HG03342 (cell line): ENCODE results near the gene ADISSP.

Experiments used
- ATAC-seq: cut with Tn5 transposase; IDR thresholded peaks from one replicate; pipeline ENCODE4 v1.9.1; 2021; ENCODE audit warnings: mild to moderate bottlenecking, moderate library complexity; ENCODE audit not compliant: unreplicated experiment

The ADISSP gene

DNA sequence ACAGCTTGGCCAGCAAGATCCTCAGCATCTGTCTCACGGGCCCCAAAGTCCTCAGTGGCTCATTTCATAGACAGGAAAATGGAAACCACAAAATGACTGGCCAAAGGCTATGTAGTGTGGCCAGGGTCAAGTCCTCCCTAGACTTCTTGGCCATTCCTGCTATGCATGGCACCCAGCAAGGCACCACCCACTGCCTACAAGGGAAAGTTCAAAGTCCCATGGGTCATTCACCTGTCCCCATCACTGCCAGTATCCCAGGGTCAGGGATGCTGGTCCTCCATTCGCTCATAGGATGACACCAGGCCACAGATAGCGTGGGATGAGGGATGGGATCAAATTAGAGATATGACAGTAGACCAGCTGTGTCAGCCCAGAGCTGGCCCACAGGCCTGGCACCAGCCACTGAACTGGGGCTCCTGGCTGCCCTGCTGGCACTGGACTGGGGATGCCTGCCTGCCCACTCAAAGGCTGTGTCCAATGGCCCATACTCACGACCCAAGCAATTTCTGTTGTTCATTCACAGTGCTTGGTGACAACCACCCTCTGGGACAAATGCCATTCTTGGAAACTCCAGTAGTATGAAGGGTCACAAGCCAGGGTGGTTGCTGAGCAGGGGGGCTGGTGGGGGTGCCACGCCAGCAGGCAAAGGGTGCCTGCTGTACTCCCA is 11.6 kb downstream of the ADISSP start:
- ATAC-seq, result no peak

DNA sequence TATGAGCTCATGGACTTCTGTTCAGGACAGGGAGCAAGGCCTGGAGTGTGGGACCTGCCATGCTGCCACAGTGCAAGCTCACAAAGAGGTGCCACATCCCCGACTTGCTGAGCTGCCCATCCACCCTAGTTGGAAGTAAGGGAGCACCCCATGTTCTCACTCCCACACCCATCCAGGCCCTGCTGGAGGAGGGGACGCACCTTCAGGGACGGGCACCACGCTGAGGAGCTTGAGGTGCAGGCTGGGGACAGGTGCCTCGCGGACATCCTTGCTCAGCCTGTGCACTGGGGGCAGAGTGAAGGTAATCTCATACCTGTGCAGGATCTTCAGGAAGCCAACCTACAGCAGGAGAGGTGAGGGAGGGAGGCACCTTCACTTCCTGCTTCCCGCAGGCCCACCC is 12.3 kb downstream of the ADISSP start:
- ATAC-seq, result no peak

DNA sequence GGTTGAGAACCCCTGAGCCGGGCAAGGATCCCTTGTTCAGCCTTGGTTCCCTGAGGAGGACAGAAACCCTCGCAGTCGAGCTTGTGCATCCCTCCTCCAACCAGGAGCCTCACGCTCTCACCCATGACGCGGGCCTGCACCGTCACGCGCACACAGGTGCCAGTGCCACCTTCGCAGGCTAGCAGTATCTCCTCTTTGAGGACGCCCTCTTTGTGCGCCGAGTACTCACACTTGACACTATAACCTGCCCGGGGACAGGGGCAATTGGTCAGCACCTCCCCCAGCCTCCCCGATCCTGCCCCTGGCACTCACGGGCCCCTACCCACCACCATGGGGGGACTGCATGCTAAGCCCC is 13.3 kb downstream of the ADISSP start:
- ATAC-seq, result no peak

DNA sequence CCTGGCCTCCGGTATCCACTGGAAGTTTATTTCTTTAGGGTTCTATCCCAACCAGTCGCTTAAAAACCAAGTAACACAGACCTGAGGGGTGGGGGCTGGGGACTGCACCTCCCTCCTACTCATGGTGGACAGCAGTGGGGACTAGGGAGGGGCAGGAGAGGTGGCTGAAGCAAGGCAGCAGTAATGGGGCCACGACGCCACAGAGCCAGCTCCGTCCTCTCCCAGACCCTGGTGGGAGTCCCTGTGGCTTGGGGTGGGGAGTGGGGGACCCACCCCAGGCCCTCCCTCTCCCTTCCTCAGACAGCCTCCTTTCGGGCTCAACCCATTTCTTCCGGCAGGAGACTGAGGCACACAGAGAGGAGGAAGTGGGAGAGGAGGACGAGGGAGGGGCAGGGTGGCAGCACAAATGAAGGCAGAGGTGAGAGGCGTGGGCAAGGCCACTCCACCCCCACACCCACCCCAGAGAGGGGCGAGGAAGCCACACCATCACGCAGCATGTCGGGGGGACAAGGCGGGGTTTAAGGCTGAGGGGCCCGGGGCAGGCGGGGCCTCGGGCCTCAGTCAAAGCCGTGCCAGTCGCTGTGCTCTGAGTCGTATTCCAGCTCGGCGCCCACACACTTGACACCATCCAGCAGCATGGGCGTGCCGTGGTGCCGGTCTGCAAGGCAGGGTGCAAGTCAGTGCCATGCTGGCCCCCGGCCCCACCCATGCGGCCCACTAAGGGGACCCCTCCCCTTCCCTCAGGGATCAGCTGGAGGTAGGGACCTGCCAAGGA is 13.9 kb downstream of the ADISSP start:
- ATAC-seq, result no peak

DNA sequence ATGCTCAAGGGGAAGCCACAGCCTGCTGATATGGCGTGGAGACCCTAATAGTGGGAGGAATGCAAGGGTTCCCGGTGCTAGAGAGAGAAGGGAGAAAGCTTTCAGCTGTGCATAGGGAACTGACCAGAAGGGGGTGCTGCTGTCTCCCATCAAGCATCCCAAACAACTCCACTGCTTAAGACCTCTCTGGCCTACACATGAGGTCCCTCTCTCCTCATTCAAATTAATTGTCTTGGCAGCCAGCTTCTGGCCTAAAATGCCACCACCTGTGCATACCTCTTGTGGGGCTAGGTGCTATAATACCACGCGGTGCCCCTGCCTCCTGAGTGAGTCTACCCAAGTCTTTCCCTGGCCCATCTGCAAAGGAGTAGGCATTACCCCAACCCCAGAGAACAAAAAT is 14.5 kb downstream of the ADISSP start:
- ATAC-seq, result no peak

DNA sequence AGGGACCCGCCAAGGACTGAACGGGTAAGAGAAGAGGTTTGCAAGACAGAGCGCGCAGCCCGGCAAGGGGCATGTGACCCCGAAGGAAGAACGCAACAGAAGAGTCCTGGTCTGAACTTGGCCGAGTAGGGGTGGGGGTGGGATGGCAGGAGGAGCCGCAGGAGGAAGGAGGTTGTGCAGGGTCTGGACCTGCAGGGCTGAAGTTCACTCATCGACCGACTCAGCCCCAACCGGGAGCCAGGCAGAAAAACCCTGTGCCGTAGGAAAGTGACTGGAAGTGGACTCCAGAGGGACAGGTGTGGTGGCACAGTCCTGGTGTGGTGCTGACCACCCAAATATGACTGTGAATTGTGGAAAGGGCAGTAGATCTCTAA is 15.2 kb downstream of the ADISSP start:
- no peak for ATAC-seq

DNA sequence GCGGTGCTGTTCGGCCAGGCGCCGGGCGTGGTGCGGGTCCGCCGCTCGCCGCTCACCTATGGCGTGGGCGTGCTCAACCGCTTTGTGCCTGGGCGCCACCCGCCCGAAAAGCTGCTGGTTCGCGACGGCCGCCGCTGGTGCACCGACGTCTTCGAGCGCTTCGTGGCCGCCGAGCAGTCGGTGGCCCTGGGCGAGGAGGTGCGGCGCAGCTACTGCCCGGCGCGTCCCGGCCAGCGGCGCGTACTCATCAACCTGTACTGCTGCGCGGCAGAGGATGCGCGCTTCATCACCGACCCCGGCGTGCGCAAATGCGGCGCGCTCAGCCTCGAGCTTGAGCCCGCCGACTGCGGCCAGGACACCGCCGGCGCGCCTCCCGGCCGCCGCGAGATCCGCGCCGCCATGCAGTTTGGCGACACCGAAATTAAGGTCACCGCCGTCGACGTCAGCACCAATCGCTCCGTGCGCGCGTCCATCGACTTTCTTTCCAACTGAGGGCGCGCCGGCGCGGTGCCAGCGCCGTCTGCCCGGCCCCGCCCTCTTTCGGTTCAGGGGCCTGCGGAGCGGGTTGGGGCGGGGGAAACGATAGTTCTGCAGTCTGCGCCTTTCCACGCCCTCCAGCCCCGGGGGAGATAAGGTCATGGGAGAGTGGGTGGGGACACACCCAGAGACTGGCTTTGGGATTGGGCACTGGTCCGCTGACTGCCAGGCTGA is 15.7 kb downstream of the ADISSP start:
- no peak for ATAC-seq

DNA sequence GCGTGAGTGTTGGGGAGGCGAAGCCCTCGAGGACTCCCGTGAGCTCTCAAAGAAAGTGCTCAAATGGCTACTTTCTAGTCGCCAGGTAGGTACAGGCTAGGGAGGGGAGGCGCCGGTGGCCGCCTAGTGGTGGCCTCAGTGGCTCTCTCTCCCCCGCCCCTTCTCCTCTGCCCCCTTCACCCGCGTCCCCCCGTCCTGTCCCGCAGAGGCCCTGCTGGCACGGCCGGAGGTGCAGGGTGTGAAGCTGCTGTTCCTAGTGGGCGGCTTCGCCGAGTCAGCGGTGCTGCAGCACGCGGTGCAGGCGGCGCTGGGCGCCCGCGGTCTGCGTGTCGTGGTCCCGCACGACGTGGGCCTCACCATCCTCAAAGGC is 16.3 kb downstream of the ADISSP start:
- no peak for ATAC-seq

DNA sequence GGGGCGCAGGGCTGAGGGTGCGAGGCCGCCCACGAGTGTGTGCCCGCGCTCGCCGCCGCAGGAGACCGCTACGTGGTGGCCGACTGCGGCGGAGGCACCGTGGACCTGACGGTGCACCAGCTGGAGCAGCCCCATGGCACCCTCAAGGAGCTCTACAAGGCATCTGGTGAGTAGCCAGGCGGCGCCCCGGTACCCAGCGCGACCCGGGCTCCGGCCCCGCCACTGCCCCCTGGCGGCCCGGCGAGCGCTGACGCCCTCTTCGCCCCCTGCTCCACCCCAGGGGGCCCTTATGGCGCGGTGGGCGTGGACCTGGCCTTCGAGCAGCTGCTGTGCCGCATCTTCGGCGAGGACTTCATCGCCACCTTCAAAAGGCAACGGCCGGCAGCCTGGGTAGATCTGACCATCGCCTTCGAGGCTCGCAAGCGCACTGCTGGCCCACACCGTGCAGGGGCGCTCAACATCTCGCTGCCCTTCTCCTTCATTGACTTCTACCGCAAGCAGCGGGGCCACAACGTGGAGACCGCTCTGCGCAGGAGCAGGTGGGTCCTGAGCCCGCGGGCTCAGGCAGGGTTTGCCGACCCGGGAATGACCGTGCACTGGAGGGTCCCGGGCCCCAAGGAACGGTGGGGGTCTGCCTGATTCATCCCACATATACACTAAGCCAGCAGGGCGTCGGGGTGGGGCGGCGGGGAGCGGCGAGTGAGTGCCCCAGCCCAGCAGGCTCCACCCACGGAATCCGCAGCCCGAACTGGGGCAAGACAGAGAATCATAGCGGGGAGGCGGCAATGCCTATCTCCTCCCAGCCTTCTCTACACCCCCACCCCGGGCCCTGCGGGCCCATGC is 17.6 kb downstream of the ADISSP start:
- ATAC-seq, result no peak

DNA sequence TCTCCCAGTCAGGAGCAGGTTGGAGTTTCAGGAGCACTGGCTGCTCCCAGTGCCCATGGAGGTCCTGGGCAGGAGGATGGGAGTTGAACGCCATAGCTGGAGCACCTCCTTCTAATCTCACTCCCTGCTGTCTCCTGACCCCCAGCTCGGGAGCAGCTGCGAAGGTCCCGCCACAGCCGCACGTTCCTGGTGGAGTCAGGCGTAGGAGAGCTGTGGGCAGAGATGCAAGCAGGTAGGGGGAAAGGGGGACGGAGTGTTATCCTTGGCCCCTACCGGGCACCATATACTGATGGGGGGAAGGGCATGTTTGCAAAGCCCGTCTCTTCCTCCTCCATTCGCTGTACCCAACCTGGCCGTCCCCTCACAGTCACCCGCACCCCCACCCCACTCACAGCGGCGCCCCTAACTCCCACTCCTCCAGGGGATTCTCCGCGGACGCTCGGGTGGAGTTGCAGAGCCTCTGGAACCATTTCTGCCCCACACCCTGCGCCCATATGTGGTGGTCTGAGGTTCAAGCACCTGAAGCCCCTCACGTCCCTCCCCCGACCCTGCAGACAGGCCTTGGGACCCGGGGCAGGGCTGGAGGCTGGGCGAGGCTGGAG is 18.4 kb downstream of the ADISSP start:
- no peak for ATAC-seq

DNA sequence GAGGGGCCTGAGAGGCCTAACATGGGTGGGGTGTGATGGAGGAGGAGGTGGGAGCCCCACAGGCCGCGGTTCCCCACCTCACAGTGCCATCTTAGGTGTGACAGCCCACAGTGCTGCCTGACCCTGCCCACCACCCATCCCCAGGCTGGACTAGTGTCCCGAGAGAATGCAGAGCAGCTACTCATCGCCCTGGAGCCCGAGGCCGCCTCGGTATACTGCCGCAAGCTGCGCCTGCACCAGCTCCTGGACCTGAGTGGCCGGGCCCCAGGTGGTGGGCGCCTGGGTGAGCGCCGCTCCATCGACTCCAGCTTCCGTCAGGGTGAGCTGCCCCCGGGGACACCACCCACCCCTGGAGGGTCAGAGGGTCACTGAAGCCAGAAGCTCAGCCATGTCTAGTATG is 19.5 kb downstream of the ADISSP start:
- no peak for ATAC-seq

DNA sequence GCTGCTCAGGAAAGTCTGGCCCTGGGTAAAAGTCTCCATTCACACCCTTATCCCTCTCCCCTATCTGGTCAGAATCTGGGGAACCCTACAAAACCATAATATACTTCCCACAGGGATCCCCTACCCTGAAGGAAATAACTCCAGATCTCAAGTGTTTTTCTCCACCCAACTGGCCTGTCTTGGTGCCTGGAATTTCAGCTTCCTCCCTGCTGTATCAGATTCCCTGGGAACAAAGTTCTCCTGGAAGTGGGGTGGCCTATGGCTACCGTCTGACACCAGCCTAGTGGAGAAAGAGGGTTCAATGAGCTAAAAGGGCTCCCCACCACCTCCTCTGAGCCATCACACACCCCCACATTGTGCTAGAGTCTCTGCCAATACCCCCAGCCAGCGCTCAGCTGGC is 20.1 kb downstream of the ADISSP start:
- no peak for ATAC-seq

DNA sequence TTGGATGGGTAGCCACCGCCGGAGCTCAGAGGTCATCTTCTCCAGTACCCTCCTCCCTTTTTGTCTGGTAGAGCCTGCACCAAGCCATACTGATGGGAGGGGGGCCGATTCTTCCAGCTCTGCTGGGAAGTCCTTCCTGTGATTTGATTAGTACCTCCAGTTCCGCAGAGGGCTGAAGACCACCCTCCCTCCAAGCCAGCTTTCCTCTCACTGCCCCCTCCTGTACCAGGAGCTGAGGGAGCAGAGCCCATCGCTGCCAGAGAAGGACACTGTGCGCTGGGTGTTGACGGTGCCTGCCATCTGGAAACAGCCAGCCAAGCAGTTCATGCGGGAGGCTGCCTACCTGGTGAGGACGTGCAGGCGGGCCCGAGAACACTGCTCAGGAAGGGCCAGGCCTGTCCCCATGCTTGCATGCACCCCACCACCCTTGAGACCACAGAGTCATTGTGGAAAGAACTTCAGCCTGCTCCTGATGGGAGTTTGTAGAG is 21.8 kb downstream of the ADISSP start:
- no peak for ATAC-seq

DNA sequence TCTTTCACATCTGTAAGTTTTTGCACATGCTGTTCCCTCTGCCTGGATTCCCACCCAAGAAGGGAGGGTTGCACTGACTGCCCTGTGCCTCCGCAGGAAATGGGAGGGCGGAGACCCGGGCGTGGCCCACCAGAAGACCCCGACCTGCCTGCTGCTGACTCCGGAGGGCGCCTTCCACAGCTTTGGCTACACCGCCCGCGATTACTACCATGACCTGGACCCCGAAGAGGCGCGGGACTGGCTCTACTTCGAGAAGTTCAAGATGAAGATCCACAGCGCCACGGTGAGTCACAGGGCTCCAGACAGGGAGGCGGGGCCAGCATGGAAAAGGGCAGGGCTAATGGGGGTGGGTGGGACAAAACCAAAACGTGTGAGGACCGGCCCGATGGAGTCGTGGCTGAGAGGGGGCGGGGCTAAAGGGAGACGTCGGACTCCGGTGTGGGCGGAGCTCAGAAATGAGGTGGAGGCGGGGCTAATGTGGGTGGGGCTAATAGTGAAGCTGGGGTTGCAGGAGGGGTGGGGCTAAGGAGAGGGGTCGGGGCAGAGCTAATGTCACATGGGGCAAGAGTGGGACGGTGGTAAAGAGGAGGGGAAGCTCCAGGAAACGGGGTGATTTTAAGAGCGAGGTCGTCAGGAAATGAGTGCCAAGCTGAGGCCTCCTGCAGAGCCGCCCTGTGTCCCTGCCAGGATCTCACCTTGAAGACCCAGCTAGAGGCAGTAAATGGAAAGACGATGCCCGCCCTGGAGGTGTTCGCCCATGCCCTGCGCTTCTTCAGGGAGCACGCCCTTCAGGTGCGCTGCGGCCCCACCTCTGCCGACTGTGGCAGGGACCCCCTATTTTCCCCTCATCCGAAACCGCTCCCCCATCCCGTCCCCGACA is 22.5 kb downstream of the ADISSP start:
- ATAC-seq, result no peak

DNA sequence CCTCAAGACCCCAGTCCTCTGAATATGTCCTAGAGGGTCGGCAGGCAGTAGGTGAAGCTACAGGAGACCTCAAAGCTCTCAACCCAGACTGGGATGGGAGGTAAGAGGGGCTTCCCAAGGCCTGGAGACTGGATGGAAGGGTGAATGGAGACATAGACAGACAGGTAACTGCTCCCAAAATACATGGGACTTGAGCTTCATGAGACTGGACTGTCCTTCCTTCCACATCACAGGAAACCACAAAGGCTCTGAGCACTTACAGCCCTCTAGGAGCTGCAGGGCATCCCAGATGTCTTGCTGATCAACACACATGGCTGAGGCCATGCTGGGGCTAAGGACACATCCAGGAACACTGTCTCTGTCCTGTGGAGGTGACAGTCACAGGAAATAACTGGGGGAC is 23.5 kb downstream of the ADISSP start:
- no peak for ATAC-seq

DNA sequence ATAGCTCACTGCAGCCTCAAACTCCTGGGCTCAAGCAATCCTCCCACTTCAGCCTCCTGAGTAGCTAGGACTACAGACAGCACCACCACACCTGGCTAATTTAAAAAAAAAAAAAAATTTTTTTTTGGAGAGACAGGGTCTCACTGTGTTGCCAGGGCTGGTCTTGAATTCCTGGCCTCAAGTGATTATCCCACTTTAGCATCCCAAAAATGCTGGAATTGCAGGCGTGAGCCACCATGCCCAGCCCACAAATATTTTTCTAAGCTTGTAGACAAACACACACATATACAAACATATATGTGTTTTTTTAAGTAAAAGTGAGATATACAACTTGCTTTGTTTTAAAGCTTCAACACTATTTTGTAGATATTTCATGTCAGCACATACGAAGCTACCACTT is 24.3 kb downstream of the ADISSP start:
- ATAC-seq, result no peak

DNA sequence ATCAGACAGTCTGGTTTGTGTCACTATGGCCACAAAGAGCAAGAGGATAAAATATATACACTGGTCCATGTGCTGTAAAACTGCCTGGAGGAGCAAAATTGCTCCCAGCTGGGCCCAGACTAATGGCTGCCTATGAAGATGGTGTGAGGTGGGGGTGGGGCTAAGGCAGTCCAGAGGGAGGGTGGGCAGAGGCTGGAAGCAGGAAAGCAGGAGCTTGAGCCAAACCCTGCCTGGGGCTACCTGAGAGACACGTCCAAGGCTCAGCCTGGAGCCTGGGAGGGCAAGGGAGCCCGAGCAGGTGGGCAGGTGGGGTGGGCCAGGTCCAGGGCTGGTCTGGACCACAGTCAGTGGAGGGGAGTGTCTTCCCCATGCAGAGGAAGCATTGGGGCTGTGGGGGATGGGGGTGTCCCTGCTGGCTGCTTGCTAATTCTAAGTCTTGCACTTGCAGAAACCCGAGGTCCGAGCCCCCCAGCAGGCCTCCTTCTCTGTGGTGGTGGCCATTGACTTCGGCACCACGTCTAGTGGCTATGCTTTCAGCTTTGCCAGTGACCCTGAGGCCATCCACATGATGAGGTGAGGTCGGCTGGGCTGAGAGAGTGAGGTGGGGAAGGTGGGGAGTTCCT is 25.6 kb downstream of the ADISSP start:
- ATAC-seq, result no peak

DNA sequence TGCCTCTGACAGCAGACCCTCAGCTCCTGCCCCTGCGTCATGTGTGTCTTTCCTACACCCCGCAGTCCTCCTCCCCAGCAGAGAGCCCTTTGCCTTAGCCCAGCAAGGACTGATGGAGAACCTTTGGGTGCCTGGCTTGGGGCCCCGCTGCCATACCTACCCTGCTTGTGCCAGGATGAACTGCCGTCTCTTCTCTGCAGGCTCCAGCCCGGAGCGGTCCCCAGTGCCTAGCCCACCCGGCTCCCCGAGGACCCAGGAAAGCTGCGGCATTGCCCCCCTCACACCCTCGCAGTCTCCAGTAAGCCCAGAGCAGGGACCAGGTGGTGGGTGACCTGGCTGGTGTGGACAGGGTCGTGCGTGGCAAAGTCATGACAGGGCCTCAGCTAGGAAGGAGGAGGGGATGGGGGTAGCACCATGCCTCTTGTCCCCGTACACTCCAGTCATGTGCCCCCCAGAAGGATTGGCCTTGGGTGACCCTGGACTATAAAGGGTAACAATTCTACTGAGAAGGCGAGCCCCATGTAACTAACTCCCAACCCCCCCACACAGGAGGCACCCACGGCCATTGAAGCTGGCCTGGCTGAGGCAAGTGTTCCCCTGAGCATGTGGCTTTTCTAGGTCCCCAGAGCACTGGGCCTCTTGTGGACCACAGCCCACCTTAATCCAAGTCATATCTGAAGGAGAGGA is 26.8 kb downstream of the ADISSP start:
- ATAC-seq, result no peak

DNA sequence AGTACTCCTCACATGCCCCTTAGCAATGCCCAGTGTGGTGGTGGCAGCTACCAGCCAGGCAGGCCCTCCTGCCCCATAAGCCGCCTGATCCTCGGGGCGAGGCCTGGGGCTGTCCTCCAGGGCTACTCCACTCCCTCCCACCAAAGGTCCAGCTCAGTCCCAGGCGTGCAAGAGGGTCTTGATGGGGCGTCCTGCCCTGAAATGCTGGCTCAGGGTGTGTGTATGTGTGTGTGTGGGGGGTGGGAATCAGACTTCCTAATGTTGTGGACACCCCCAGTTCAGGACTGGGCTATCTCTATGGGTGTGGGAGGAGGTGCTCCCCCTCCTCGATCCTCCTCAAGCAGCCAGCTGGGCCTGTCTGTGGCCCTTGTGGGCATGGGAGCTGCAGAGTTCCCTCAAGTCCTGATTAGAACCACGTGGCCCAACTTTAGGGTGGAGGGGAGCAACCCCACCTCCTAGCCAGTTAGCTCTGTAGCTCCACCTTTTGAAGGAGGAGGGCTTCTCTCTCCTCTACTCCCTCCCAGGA is 27.6 kb downstream of the ADISSP start:
- no peak for ATAC-seq
